Bronchial epithelial cell (primary cell): Measurements from ENCODE around the gene MT1E. TPM values are rescaled to one million over a fixed set of nuclear protein-coding genes. Genes with fewer than 3 reads are reported as not detected.

ENCODE experiments used
- DNase-seq: peaks from one replicate; pipeline ENCODE4 v3.0.0-alpha.2; 2010; ENCODE audit warnings: low read depth
- FAIRE-seq: peaks from 2 replicates; lab custom pipeline; 2011; peaks lifted over from hg19 to GRCh38; lab: Jason Lieb, UNC
- H3K27me3 ChIP-seq: 2 replicates; pipeline ENCODE4 v1.5.1; 2011; ENCODE audit warnings: low read length; ENCODE audit not compliant: control insufficient read depth, insufficient read depth
- H3K36me3 ChIP-seq: 2 replicates; pipeline ENCODE4 v1.5.1; 2011; ENCODE audit warnings: low read length; ENCODE audit not compliant: control insufficient read depth, insufficient read depth
- H3K4me3 ChIP-seq: 2 replicates; pipeline ENCODE4 v1.5.1; 2011; ENCODE audit warnings: mild to moderate bottlenecking, low read depth, low read length, control low read depth
- total RNA-seq: library from RNA; depleted of rRNA; stranded (reverse); fragments of >200 nt; gene quantifications from 2 replicates; pipeline ENCODE4 v1.2.1, GENCODE V29; 2014
- TF ChIP-seq, protein P1 (sequence below): IDR thresholded peaks from 2 replicates; pipeline ENCODE4 v1.5.1; 2011; ENCODE audit warnings: mild to moderate bottlenecking, moderate library complexity, low read length, control low read depth, inconsistent platforms; ENCODE audit not compliant: insufficient read depth, severe bottlenecking

Gene MT1E
- total RNA-seq, 1 donor from 2014 or later = 60.8 TPM

- no peak overlapping the region for H3K4me3 ChIP-seq
- no peak for DNase-seq
- TF ChIP-seq, protein P1, sequence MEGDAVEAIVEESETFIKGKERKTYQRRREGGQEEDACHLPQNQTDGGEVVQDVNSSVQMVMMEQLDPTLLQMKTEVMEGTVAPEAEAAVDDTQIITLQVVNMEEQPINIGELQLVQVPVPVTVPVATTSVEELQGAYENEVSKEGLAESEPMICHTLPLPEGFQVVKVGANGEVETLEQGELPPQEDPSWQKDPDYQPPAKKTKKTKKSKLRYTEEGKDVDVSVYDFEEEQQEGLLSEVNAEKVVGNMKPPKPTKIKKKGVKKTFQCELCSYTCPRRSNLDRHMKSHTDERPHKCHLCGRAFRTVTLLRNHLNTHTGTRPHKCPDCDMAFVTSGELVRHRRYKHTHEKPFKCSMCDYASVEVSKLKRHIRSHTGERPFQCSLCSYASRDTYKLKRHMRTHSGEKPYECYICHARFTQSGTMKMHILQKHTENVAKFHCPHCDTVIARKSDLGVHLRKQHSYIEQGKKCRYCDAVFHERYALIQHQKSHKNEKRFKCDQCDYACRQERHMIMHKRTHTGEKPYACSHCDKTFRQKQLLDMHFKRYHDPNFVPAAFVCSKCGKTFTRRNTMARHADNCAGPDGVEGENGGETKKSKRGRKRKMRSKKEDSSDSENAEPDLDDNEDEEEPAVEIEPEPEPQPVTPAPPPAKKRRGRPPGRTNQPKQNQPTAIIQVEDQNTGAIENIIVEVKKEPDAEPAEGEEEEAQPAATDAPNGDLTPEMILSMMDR = no peak
- H3K36me3 ChIP-seq = no peaks in the 10 kb centered on the region
- FAIRE-seq = no peak
- peaks cover 17% of the 10 kb centered on the region for H3K27me3 ChIP-seq
Measured at GRCh38 chr16:56640076-56640475, 14.5 kb downstream of the MT1E start.

GRCh38 chr16:56641166-56641565 lies 15.6 kb downstream of the MT1E start:
- Histone ChIP-seq H3K4me3 (no peak overlapping the region), H3K27me3 (peaks cover 7% of the 10 kb centered on the region), H3K36me3 (no peaks in the 10 kb centered on the region)
- TF ChIP-seq, protein P1 = no peak
- no peak for DNase-seq
- FAIRE-seq = no peak

DNA sequence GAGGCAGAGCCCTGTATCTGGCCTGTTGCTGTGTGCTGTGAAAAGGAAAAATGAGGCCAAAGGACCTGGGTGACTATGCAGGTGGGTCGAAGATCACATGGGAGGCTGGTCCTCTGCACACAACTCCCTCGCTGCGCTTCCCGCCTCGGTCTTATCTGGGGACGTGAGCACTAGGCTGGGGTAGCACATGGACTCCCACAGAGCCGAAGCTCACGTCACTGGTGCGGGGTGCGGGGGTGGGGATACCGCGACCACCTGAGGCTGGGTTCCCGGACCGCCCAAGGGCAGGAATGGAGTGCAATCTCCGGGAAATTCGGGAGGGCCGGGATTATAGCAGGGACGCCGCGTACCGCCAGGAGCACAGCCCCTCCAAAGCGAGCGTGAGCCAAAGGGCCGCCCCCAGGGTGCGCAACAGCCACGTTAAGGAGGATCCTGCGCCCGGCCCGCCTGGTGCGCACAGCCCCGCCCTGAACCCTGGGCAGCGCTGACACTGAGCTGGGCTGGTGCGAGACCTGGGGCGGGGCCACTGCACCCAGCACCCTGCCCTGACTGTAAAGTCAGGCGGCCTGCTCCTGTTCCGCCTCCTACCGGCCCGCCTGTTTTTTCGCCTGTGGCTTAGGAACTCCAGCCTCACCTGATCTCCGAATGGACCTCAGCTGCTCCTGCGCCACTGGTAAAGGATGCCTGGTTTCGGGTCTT lies 17.6 kb downstream of the MT1E start:
- TF ChIP-seq, protein P1 = peak; percentile 61
- H3K4me3 ChIP-seq = peak overlapping the region; percentile 15
- peak; percentile 64 for DNase-seq
- no peaks in the 10 kb centered on the region for H3K27me3 ChIP-seq
- FAIRE-seq = no peak
- H3K36me3 ChIP-seq = no peaks in the 10 kb centered on the region

- TF ChIP-seq, protein P1 = no peak
- no peak for FAIRE-seq
- H3K36me3 ChIP-seq = no peaks in the 10 kb centered on the region
- no peak for DNase-seq
- H3K4me3 ChIP-seq = no peak overlapping the region
- H3K27me3 ChIP-seq = peaks cover 4% of the 10 kb centered on the region
Measured at GRCh38 chr16:56643833-56644232, 18.3 kb downstream of the MT1E start.

DNA sequence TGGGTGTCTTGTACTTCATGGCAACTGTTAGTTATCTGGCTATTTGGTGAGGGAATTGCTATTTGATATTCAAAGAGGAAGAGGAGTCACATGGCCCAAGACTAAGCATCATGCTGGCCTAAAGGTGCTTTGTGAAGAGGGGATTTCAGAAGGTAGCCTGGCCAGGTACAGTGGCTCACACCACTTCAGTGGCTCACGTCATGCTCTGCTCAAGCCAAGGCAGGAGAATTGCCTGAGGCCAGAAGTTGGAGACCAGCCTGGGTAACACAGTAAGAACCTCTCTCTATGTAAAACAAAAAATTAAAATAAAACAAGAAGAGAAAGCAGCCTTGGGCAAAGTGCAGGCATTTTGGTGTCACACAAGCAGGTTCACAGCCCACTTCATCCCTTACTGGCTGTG lies 19.7 kb downstream of the MT1E start:
- Histone ChIP-seq H3K4me3 (no peak overlapping the region), H3K36me3 (no peaks in the 10 kb centered on the region), H3K27me3 (peaks cover 5% of the 10 kb centered on the region)
- no peak for FAIRE-seq
- DNase-seq = peak; percentile 70
- TF ChIP-seq, protein P1 = no peak

- no peaks in the 10 kb centered on the region for H3K36me3 ChIP-seq
Measured at GRCh38 chr16:56645838-56646237, 20.3 kb downstream of the MT1E start.

More at GRCh38 chr16:56645838-56646237, 20.3 kb downstream of the MT1E start:
- peak; percentile 91 for FAIRE-seq
- DNase-seq = no peak
- Histone ChIP-seq H3K4me3 (no peak overlapping the region), H3K27me3 (peaks cover 5% of the 10 kb centered on the region)
- TF ChIP-seq, protein P1 = no peak
